ENCODE measurements around the gene PPP2R2D. TPM values are rescaled to one million over a fixed set of nuclear protein-coding genes. Genes with fewer than 3 reads are reported as not detected.

PPP2R2D gene
- polyA plus RNA-seq, 1 of the 3 experiments (the other 2 are of a cell fraction) = 25.1 TPM

DNA sequence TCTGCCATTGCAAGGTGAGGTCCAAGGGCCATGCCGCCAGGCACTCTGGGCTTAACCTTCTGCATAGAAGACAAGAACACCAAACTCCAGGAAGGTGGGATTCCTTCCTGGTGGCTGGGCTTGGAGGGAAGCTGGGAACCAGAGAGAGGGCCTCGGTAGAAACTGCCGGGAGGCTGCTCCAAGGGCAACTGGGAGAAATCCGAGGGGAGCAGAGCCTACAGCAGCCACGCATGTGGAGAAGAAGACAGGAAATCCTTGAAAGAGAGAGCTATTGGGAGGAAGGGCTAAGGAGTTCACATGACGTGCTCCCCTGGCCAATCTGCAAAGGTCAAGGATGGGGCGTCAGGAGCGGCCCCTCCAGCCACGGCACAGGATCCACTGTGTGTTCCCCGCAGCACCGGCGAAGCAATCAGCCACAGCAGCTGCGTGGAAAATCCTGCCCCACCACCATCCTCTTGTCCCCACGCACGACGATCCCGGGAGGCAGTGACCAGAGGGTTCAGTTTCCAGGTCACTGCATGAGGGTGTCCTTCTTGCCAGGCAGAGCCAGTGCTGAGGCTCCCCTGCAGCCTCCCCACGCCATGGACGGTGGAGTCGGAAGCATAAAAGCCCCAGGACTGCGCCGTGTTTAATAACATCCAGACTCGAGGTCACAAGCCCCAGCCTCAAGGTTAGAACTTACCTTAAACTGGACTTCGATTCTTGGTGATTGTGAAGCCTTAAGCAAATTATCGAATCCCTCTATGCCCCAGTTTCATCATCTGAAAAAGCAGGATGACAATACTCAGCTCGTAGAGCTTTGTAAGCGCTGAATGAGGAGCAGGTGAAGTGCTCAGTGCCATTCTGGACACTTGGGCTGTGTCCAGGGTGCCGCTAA lies 8.6 kb upstream of the PPP2R2D start:
- no peak overlapping the region for H2AFZ ChIP-seq (ENCODE audit: low read depth)
- H3K79me2 ChIP-seq (ENCODE audit: insufficient read depth) = no peaks in the 10 kb centered on the region
- peaks cover 4% of the 10 kb centered on the region; the same call in 1 of the 2 replicates for H3K27me3 ChIP-seq (ENCODE audit: insufficient read depth)
- H3K9ac ChIP-seq = no peak overlapping the region
- H3K4me2 ChIP-seq = no peak overlapping the region
- TF ChIP-seq CHD2 (IDR thresholded peaks at IDR 0.05; ENCODE audit: low read length, partially characterized antibody) (no peak), REST (IDR thresholded peaks at IDR 0.05; ENCODE audit: low read depth, low read length) (no peak), RCOR1 (IDR thresholded peaks at IDR 0.05; ENCODE audit: low read length) (no peak), ELF1 (IDR thresholded peaks at IDR 0.05) (no peak), RFX5 (IDR thresholded peaks at IDR 0.05; ENCODE audit: low read length) (no peak), SMC3 (IDR thresholded peaks at IDR 0.05; ENCODE audit: low read depth, low read length) (no peak), EP300 (IDR thresholded peaks at IDR 0.05; ENCODE audit: borderline replicate concordance in 1 of 2, low read depth in 1 of 2, low read length in 1 of 2) (no peak), PBX3 (IDR thresholded peaks at IDR 0.05) (no peak), GATA2 (CRISPR knock-in tag; IDR thresholded peaks at IDR 0.05) (no peak), FOXJ3 (CRISPR knock-in tag; IDR thresholded peaks at IDR 0.05) (no peak), RXRA (IDR thresholded peaks at IDR 0.05; ENCODE audit: borderline replicate concordance, low read depth) (no peak), MEF2A (IDR thresholded peaks at IDR 0.05; ENCODE audit: borderline replicate concordance, low read depth) (no peak), JUND (IDR thresholded peaks at IDR 0.05) (no peak), GABPA (IDR thresholded peaks at IDR 0.05; ENCODE audit: low read depth) (no peak)
- TF ChIP-seq, protein P1, sequence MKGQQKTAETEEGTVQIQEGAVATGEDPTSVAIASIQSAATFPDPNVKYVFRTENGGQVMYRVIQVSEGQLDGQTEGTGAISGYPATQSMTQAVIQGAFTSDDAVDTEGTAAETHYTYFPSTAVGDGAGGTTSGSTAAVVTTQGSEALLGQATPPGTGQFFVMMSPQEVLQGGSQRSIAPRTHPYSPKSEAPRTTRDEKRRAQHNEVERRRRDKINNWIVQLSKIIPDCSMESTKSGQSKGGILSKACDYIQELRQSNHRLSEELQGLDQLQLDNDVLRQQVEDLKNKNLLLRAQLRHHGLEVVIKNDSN (IDR thresholded peaks at IDR 0.05; ENCODE audit: borderline replicate concordance, low read depth) = no peak
- TF ChIP-seq, protein P2, sequence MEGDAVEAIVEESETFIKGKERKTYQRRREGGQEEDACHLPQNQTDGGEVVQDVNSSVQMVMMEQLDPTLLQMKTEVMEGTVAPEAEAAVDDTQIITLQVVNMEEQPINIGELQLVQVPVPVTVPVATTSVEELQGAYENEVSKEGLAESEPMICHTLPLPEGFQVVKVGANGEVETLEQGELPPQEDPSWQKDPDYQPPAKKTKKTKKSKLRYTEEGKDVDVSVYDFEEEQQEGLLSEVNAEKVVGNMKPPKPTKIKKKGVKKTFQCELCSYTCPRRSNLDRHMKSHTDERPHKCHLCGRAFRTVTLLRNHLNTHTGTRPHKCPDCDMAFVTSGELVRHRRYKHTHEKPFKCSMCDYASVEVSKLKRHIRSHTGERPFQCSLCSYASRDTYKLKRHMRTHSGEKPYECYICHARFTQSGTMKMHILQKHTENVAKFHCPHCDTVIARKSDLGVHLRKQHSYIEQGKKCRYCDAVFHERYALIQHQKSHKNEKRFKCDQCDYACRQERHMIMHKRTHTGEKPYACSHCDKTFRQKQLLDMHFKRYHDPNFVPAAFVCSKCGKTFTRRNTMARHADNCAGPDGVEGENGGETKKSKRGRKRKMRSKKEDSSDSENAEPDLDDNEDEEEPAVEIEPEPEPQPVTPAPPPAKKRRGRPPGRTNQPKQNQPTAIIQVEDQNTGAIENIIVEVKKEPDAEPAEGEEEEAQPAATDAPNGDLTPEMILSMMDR (IDR thresholded peaks at IDR 0.05) = no peak
- TF ChIP-seq, protein P3, sequence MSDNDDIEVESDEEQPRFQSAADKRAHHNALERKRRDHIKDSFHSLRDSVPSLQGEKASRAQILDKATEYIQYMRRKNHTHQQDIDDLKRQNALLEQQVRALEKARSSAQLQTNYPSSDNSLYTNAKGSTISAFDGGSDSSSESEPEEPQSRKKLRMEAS (IDR thresholded peaks at IDR 0.05; ENCODE audit: low read depth) = no peak
- no peaks in the 10 kb centered on the region for H3K36me3 ChIP-seq (replicated peaks in 1 of 2; ENCODE audit: control insufficient read depth in 1 of 2, insufficient read depth in 2 of 2, low read length in 1 of 2)
- DNase-seq = no peak
- H4K20me1 ChIP-seq (ENCODE audit: insufficient read depth) = no peaks in the 10 kb centered on the region
- H3K4me3 ChIP-seq (ENCODE audit: low read depth in 2 of 2, low read length in 1 of 2) = no peak overlapping the region
- ChIA-PET POLR2A (no interaction called here), CTCF (interaction anchor here (0.8 to 2.8 kb wide), 3 partner anchors 8 to 131 kb away, joined by 3 to 19 read pairs (median 3); partner anchors contain the start of gene PPP2R2D)
- H3K27ac ChIP-seq (ENCODE audit: low read depth in 2 of 2, low read length in 1 of 2) = no peak overlapping the region
- no peaks in the 10 kb centered on the region for H3F3A ChIP-seq (replicated peaks; ENCODE audit: insufficient read depth)
- H3K9me3 ChIP-seq = no peaks in the 10 kb centered on the region
- H3K4me1 ChIP-seq (ENCODE audit: control insufficient read depth in 1 of 2, insufficient read depth in 2 of 2, low read depth in 1 of 2, low read length in 1 of 2) = peaks cover 0 to under 1% of the 10 kb centered on the region in 2 experiments; a peak in 1 of 4 replicates
- WGBS (ENCODE audit: low lambda C conversion rate) = 66% methylated on average over 18 of the region's 28 CpGs
- H3K9me2 ChIP-seq = no peaks in the 10 kb centered on the region

Data from SK-N-SH (cell line).